G401.6 (cell line): ENCODE measurements around the gene FAH.

Experiments used
- FAIRE-seq: peaks from 2 replicates; lab custom pipeline; 2012; peaks lifted over from hg19 to GRCh38; lab: Jason Lieb, UNC

FAH gene

DNA sequence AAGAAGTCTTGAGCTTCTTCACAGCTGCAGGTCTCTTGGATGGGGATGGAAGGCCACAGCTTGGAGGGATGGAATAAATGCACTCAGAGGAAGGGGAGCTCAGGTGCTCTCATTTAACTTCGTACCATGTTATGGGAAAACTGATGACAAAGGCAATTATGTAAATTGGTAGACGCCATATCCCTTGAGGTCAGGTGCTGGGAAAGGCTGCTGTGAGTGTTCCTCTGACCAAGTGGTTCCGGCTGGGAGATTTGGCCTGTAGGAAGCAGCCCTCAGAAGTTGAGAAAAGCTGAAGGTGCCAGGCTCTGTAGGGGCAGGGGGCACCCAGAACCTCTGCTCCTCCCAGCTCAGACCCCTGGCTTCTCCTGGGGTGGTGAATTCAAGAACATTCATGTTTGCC, 47.1 kb downstream of the FAH start:
- FAIRE-seq = no peak

- no peak for FAIRE-seq
Measured at GRCh38 chr15:80201256-80202015, 48.6 kb downstream of the FAH start.

GRCh38 chr15:80202016-80202315, 49.2 kb downstream of the FAH start:
- FAIRE-seq = no peak

DNA sequence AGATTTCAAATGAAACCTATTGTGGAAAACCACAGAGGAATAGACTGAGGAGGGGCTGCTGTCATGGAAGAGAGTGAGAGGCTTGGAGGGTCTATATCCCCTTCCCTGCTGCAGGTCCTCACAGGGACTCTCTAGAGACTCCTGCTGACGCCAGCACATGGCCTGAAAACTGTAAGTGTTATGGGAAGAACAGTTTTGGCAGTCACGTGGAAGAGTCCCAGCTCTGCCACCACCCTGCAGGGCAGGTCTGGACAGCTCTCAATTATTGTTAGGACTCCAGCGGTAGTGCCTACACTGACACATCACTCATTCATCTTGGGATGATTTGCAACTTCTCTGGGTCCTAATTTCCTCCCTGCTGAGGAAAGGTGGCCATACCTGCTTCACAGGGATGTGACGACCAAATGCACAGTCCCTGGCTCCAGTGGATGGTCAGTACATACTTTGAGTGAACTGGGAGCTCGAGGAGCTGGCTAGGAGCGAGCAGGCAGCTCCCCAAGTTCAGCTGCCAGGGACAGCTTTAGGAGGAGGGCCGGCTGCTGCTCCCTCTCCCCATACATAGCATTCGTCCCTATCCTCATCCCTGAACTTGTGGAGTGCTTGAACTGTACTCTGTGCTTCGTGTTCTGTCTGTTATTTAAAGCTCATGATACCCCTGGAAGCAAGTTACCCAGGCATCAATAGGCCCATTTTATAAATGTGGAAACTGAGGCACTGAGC, 50.0 kb downstream of the FAH start:
- no peak for FAIRE-seq

DNA sequence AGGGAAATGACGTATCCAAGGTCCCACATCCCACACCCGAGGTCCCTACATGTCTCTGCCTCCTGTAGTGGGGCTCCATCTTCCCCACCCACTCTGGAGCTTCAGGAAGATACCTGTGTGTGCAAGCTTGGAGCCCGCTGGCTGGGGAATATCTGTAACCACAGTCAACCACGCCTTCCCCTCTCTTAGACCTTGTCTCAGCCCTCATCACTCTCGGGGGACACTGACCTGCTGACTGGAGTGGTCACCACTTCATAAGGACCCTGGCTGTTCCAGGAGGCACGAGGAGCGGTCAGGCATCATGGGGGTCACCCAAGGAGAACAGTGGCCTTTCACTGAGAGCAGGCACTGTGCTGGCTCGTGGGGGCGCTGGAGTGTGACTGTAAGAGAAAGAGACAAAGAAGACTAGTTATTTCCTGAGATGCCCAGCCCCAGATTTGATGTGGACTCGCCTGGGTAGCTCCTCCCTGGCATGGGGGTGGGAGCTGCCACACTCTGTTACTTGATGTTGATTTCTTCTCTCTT, 50.6 kb downstream of the FAH start:
- no peak for FAIRE-seq

DNA sequence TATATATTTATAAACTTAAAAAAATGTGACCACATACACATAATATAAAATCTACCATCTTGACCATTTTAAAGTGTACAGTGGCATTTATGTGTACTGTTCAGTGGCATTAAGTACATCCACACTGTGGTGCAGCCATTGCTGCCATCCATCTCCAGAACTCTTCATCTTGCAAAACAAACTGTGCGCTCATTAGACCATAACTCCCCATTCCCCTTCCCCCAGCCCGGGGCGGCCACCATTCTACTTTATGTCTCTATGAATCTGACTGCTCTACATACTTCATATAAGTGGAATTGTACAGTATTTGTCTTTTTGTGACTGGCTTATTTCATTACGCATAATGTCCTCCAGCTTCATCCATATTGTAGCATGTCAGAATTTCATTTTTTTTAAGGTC, 51.4 kb downstream of the FAH start:
- no peak for FAIRE-seq

DNA sequence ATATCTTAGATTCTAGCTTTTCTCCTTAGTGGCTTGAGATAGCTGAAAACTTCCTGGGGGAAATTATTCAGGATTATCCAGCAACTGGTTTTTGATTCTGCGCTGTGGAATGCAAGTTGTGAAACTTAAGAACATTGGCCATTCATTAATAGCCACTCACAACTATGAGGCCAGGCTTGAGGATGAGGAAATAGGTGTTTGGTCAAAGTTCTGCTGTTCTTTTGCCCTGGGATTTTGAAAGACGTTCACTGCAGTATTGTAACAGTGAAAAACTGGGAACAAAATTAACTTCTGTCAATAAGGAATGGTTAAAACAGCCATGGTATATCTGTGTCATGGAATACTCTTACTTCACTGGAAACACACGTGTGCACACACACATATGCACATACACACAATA, 55.1 kb downstream of the FAH start:
- FAIRE-seq = no peak

DNA sequence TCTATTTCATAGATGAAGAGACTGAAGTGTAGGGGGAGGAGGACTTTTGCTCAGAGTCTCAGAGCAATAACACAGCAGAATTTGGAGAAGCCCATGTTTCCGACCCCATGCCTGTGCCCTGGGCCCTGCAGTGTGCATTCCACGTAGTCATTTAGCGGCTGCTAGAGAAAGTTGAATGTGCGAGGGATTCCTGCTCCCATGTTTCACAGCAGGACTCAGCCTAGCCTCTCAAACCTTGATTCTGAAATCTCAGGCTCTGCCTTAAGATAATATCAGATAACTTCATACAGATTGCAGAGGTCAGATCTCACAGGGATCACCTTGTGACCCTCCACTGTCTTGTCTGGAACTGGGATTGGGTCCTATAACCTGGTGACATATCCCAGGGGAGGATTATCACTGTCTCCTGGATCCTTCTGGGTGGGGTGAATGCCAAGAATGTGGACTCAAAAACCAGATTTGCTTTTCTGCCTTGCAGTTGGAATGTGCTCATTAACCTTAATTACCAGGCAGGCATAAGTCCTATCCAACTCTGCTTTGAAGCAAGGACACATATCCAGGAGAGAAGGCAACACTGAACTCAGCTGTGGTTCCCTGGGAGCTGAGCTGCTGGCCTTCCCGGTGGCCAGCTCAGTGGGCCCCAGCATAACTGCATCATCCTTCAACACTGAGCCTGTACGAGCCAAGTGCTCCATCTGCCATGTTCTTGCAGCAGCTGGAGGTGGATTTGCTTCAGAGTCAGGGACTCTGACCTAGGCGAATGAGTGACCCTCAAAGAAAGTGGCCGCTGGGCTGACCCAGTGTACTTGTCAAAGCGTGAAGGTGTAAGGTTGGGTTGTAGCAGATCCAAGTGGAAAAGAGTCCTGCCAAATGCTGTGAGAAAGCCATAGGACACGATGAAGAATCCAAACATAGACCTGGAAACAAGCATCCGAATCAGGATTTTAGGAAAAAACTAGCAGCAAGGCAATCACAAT, 56.2 kb downstream of the FAH start:
- no peak for FAIRE-seq

- FAIRE-seq = no peak
Measured at GRCh38 chr15:80210611-80211573, 58.1 kb downstream of the FAH start.

GRCh38 chr15:80211976-80212375, 59.2 kb downstream of the FAH start:
- no peak for FAIRE-seq

- no peak for FAIRE-seq
Measured at GRCh38 chr15:80214910-80215309, 62.1 kb downstream of the FAH start.

- FAIRE-seq = no peak
Measured at GRCh38 chr15:80216141-80216540, 63.3 kb downstream of the FAH start.

- FAIRE-seq = no peak
Measured at GRCh38 chr15:80216911-80217310, 64.1 kb downstream of the FAH start.

- FAIRE-seq = no peak
Measured at GRCh38 chr15:80217327-80217900, 64.6 kb downstream of the FAH start.

DNA sequence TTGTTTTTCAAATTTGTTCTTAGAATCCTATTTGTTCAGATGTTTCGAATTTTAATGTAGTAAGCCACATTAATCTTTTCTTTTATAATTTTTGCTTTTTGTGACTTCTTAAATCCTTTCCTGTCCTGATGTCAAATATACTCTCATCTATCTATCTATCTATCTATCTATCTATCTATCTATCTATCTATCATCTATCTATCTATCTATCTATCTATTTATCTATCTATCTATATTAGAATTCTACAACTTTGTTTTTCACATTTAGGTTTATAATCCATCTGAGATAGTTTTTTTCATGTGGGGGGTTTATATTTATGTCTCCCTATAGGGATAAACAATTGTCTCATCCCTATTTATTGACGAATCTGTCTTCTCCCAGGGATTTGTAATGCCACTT, 67.2 kb downstream of the FAH start:
- FAIRE-seq = no peak

- FAIRE-seq = no peak
Measured at GRCh38 chr15:80228959-80229610, 76.3 kb downstream of the FAH start.

- FAIRE-seq = no peak
Measured at GRCh38 chr15:80231371-80231770, 78.6 kb downstream of the FAH start.

DNA sequence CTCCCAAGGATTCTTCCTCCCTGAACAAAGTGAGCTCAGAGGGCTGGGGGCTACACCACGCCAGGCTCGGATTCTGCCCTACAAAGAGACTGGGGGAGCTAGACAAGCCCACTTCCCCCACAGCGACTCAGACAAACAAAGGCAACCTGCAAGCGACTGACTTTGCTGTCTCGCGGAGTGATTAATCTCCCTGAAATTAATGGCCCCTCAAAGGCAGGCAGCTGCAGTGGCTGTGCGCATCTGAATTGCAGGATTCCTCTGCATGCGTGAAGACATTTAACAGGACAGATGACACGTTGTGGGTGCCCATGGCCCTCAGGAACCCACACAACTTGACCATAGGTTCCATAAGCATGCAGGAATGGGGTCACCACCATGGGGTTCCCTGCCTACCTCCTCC, 80.8 kb downstream of the FAH start:
- no peak for FAIRE-seq

DNA sequence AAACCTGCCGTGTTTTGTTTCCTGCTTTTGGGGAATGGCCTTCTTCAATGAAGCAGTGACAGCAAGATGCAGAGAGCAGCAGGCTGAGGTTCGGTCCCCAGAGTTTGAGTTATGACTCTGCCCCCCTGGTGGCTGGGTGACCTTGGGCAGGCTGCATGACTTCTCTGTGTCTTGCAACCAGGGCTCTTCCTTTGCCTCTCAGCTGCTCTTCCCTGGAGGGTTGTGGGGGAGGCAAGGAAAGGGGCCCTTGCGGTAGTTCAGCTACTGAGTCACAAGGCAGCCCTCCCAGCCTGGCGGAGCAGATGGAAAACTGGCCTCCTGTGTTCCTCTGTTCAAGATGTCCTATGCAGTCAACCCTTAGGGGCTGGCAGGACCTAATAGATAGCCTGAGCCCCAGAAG, 82.1 kb downstream of the FAH start:
- FAIRE-seq = no peak
